GM21423 (cell line): Measurements from ENCODE around the gene RNF157.
A peak's percentile ranks its signal among the peaks of the same experiment; 100 is the strongest.
"Not testable (repeated sequence)": the region's sequence is repeated elsewhere in the genome, so short reads cannot be mapped to it uniquely, and the experiment has no call there.

Source experiments
- ATAC-seq: cut with Tn5 transposase; IDR thresholded peaks from one replicate; pipeline ENCODE4 v1.9.1; 2021; ENCODE audit warnings: mild to moderate bottlenecking, moderate library complexity; ENCODE audit not compliant: unreplicated experiment

The RNF157 gene

GRCh38 chr17:76236603-76237002, 3.7 kb downstream of the RNF157 start:
- no peak for ATAC-seq

DNA sequence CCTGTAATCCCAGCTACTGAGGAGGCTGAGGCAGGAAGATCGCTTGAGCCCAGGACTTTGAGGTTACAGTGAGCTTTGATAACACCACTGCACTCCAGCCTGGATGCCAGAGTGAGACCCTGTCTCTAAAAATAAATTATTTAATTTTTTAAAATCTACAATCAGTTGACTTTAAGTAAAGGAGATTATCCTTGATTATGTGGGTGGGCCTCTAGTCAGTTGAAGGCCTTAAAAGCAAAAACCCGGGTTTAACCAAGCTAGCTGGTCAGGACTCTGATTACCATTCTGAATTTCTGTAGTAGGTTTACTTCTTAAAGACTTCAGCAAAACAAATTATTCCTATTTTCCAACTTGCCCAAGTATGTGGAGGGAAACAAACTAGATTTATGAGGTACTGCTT, 4.4 kb downstream of the RNF157 start:
- no peak for ATAC-seq

DNA sequence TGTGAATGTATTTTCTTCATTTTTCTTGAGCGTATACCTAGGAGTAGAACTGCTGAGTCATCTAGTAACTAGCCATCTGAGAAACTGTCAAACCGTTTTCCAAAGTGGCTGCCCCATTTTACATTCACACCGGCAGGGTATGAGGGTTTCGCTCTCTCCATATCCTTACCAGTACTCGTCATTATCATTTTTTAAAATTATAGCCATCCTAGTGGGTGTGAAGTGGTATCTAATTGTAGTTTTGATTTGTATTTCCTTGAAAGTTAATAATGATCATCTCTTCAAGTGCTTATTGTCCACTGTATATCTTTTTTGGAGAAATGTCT, 6.0 kb downstream of the RNF157 start:
- ATAC-seq, result no peak

DNA sequence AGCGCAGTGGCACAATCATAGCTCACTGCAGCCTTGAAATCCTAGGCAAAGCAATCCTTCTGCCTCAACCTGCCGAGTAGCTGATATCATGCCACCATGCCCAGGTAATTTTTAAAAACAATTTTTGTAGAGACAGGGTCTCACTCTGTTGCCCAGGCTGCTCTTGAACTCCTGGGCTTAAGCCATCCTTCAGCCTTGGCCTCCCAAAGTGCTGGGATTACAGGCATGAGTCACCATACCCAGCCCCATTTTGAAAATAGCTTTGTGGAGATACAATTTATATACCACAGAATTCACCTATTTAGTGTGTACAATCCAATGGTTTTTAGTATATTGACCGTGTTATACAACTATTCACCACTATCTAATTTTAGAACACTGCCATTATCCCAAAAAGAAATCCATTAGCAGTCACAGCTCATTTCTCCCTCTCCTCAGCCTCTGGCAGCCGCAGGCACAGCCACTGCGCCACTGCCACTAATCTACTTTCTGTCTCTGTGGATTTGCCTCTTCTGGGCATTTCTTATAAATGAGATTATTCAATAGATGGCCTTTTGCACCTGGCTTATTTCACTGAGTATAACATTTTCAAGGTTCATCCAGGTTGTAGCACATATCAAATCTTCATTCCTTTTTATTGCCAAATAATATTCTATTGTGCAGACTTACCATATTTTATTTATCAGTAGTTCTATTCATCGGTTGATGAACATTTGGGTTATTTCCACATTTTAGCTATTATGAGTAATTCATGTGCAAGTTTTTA, 6.5 kb downstream of the RNF157 start:
- ATAC-seq, result no peak

DNA sequence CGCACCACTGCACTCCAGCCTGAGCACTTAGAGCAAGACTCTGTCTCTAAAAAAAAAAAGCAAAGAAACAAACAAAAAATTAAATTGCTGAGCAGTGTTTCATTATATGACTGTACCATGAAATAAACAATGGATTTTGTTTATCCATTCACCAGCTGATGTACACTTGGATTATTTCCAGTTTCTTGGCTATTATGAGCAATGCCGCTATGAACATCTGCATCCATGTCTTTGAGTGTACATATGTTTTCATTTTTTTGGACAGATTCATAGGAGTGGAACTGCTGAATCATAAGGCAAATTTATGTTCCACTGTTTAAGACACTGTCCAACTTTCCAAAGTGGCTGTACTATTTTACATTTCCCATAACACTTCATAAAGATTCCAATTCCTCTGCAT, 8.0 kb downstream of the RNF157 start:
- no peak for ATAC-seq

DNA sequence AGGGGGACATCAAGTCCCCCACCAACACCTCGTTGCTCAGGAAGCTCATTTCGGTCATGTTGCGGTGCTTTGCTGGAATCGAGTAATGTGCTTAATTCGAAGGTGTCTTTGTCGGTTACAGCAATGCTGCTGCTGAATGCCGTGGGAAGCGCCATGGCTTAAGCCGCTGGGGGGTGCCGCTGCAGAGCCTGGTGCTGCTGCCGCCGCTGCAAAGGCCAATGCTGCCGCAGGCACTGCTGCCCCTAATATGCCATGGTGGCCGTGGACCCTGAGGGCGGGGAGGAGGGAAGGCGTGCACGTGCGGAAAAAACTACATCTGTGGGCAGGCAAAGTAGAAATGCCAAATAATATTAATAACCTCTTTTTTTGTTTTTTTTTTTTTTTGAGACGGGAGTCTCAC, 13.5 kb downstream of the RNF157 start:
- not testable (repeated sequence) for ATAC-seq

- not testable (repeated sequence) for ATAC-seq
These were observed 14.8 kb downstream of the RNF157 start for GRCh38 chr17:76225373-76226086.

GRCh38 chr17:76223802-76224201, 16.5 kb downstream of the RNF157 start:
- no peak for ATAC-seq

- ATAC-seq, result no peak
These were observed 20.5 kb downstream of the RNF157 start for GRCh38 chr17:76219670-76220383.

DNA sequence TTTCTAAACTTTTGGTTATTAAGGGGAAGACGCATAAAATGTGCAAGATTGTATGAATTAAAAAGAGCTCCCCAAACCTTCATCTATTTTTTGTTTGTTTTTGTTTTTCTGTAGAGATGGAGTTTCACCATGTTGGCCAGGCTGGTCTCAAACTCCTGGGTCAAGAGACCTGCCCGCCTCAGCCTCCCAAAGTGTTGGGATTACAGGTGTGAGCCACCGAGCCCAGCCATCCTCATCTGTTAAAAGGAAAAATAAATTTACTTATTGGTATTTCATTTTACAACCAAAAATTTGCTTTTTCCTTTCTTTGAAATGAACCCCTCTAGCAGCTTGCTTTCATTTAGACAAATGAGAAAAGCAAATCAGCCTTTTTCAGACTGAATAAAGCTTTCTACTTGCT, 23.2 kb downstream of the RNF157 start:
- ATAC-seq, result no peak

- no peak for ATAC-seq
These were observed 26.8 kb downstream of the RNF157 start for GRCh38 chr17:76213491-76213890.

DNA sequence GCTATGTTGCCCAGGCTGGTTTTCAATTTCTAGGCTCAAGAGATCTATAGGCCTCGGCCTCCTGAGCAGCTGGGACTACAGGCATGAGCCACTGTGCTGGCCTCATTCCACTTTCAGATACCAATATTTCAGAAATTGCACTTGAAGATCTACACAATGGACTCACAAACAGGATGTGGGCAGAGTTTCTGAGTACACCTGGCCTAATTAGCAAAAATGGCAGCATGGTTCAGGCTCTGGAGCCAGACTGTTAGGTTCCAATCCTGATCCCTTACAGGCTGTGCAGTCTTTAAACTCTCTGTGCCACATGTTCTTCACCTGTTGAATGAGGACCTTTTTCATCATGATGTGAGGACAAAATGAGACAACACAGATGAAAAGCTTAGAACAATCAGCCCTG, 32.2 kb downstream of the RNF157 start:
- ATAC-seq, result peak; percentile 42

DNA sequence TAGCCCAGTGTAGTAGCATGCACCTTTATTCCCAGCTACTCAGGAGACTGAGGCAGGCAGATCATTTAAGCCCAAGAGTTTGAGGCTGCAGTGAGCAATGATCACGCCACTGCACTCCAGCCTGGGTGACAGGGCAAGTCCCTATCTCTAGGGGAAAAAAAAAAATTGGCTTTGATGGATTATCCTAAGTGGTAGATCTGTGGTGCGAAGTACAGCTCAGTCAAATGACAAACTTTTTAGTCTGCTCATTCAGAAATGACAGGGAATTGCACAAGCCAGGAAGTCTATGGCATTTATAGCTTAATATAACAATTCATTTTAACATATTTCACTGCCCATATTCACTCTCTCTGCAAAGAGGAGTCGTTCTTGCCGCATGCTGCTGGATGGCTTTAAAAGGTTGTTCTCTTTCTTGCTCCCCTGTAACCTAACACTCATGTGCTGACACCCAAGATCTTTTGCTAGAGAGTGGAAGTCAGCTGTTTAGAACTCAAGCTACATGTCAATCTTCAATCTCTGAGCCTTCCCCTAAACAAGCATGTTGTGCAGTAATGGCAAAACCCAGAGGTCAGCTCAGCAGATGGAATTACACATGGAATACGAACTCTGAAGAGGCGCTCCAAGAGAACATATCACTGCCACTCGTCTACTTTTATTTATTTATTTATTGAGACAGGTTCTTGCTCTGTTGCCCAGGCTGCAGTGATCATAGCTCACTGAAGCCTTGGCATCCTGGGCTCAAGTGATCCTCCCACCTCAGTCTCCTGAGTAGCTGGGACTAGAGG, 32.8 kb downstream of the RNF157 start:
- no peak for ATAC-seq

GRCh38 chr17:76205542-76206144, 34.6 kb downstream of the RNF157 start:
- ATAC-seq, result not testable (repeated sequence)

DNA sequence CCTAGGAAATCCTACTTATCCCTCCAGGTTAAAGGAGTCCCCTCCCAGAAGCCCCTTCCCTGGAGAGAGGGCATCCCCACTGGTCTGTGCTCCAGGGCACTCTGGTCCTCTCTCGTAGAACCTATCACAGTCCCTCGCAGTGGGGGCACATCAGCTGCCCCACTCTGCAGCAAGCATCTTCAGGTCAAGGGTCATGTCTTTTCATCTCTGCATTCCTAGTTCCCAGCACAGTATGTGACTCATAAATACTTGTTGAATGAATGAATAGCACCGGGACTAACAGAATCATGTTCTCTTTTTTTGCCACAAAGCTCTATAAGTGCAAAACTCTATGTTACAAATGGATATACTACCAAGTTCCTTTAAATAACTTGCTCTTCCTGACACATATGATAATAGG, 36.0 kb downstream of the RNF157 start:
- no peak for ATAC-seq

DNA sequence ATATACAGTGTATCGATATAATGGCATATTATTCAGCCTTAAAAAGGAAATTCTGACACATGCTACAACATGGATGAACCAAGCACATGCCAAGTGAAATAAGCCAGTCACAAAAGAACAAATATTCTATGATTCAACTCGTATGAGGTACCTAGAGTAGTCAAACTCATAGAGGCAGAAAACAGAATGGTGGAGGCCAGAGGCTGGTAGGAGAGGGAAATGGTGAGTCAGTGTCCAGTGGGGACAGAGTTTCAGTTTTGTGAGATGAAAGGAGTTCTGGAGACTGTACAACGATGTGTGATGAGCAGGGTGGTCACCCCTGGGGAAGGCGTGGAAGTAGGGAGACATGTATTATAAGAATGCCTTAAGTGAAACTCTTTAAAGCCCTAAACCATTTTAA, 39.9 kb downstream of the RNF157 start:
- no peak for ATAC-seq

DNA sequence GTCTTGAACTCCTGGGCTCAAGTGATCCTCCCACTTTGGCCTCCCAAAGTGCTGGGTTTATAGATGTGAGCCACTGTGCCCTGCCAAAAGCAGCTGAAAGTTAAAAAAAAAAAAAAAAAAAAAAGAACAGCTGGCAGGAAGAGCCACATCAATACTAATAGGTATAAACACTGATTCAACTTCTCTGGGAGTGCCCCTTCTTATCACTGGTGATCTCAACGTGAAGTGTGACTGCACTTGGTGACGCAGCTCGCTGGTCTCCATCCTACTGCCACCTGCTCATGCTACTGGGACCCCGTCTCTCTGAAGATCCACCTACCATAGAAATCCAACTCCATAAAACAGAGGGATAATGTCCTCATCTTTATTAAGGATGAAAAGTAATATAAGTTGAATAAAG, 40.8 kb downstream of the RNF157 start:
- ATAC-seq, result no peak

GRCh38 chr17:76198702-76199101, 41.6 kb downstream of the RNF157 start:
- ATAC-seq, result no peak

DNA sequence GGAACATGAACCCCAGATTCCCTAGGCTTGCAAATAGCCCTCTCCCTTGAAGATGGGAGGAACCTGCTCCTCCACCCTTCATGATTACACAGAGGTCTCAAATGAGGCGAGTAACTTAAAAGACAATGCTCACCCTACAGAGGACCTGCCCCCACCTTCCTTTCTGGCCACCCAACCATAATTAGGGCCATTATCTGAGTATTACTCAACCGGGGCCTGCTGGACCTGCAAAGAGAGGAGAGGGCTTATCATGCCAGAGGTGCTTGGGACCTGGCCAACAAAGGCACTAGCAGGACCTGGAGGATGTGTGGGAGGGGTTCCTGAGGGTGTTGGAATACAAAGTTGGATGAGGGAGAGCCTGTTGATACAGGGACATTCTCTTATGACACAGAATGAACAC, 42.4 kb downstream of the RNF157 start:
- ATAC-seq, result no peak

- ATAC-seq, result no peak
These were observed 43.6 kb downstream of the RNF157 start for GRCh38 chr17:76196675-76197074.
